ENCODE data around the gene BATF.

BATF gene

GRCh38 chr14:75595226-75595625 is 73.0 kb downstream of the BATF start:
- DNase-seq (ENCODE audit: low spot score) = no peak
